ENCODE data around the gene HRH3. TPM values are rescaled to one million over a fixed set of nuclear protein-coding genes. Genes with fewer than 3 reads are reported as not detected.

The HRH3 gene
- total and polyA plus RNA-seq, 2 donors (not counting 1 experiment from before 2014, with no cell fraction given) = not detected

GRCh38 chr20:62217913-62218773, 1.9 kb downstream of the HRH3 start:
- Histone ChIP-seq H3K9ac (ENCODE audit: low read length) (no peak overlapping the region), H3K4me2 (replicated peaks; ENCODE audit: low read depth, low read length, poor library complexity, severe bottlenecking) (no peak overlapping the region), H3K79me2 (ENCODE audit: control insufficient read depth, insufficient read depth, low read length) (no peaks in the 10 kb centered on the region), H3K9me3 (ENCODE audit: control extremely low read depth in 1 of 3, control insufficient read depth in 2 of 3, insufficient read depth in 1 of 3, low read length in 2 of 3) (peaks cover 0 to 30% (median 0%) of the 10 kb centered on the region in 3 donors), H2AFZ (ENCODE audit: insufficient read depth, low read depth, low read length, poor library complexity, severe bottlenecking) (no peak overlapping the region), H3K27ac (ENCODE audit: low read length in 2 of 2) (no peak overlapping the region), H4K20me1 (ENCODE audit: control insufficient read depth, insufficient read depth, low read length, poor library complexity, severe bottlenecking) (peaks cover 5% of the 10 kb centered on the region), H3K27me3 (replicated peaks in 1 of 4; ENCODE audit: control extremely low read depth in 1 of 4, control insufficient read depth in 3 of 4, insufficient read depth in 4 of 4, low read length in 3 of 4) (peaks cover 0 to 73% (median 31%) of the 10 kb centered on the region in 4 experiments), H3K36me3 (replicated peaks in 1 of 2; ENCODE audit: control extremely low read depth in 1 of 2, control insufficient read depth in 1 of 2, extremely low read depth in 1 of 2, insufficient read depth in 2 of 2, low read length in 1 of 2) (no peaks in the 10 kb centered on the region), H3K4me1 (ENCODE audit: control insufficient read depth in 2 of 2, insufficient read depth in 2 of 2, low read length in 2 of 2) (peaks cover 12 to 17% of the 10 kb centered on the region in 2 donors), H3K4me3 (ENCODE audit: control extremely low read depth in 1 of 5, extremely low read depth in 1 of 5, insufficient read depth in 1 of 5, low read depth in 2 of 5, low read length in 4 of 5) (no peak overlapping the region)
- TF ChIP-seq EZH2 (IDR thresholded peaks at IDR 0.05; ENCODE audit: borderline replicate concordance, insufficient read depth, low read depth, low read length, poor library complexity, severe bottlenecking) (no peak), CTCF (IDR thresholded peaks at IDR 0.05) (no peak)
- Mint-ChIP-seq H3K4me3 (peak overlapping the region; percentile 34), H3K27me3 (peaks cover 30% of the 10 kb centered on the region), H3K9me3 (ENCODE audit: insufficient read depth) (no peaks in the 10 kb centered on the region), H3K27ac (no peak overlapping the region), H3K4me1 (peaks cover 2% of the 10 kb centered on the region)
- ATAC-seq (ENCODE audit: low read depth) = no peak
- 65% methylated on average over 38 of the region's 38 CpGs for WGBS (ENCODE audit: insufficient coverage)
- ChIA-PET POLR2A (no interaction called here), CTCF (interaction anchor here (0.6 kb wide), 1 partner anchor 40 kb away, joined by 3 read pairs; no protein-coding TSS in a partner anchor)
- DNase-seq = no peak
- intact Hi-C loops (cut with micrococcal nuclease) = no loop called here

All from B cell (primary cell).